GM20431 (cell line): ENCODE measurements around the gene C3orf62.
"Not testable (repeated sequence)": the region's sequence is repeated elsewhere in the genome, so short reads cannot be mapped to it uniquely, and the experiment has no call there.

Source experiments
- in situ Hi-C: fragments of 300-500 bp; cut with MseI, MboI; formaldehyde crosslinking; loops from one replicate; pipeline ENCODE4 v1.15.0; 2020; ENCODE audit warnings: low sequenced_read_pairs; ENCODE audit not compliant: unreplicated experiment

C3orf62 gene

GRCh38 chr3:49270156-49270500 lies 6.9 kb downstream of the C3orf62 start:
- in situ Hi-C loops, result no loop called here

GRCh38 chr3:49269443-49270155 lies 7.4 kb downstream of the C3orf62 start:
- in situ Hi-C loops, result no loop called here

GRCh38 chr3:49266410-49267095 lies 10.5 kb downstream of the C3orf62 start:
- in situ Hi-C loops, result no loop called here

- in situ Hi-C loops, result no loop called here
These were observed 11.2 kb downstream of the C3orf62 start for GRCh38 chr3:49265661-49266386.

GRCh38 chr3:49263159-49263889 lies 13.7 kb downstream of the C3orf62 start:
- in situ Hi-C loops, result no loop called here

- in situ Hi-C loops, result no loop called here
These were observed 16.2 kb downstream of the C3orf62 start for GRCh38 chr3:49260806-49261324.

GRCh38 chr3:49257187-49257586 lies 19.8 kb downstream of the C3orf62 start:
- in situ Hi-C loops, result no loop called here

- in situ Hi-C loops, result no loop called here
These were observed 21.1 kb downstream of the C3orf62 start for GRCh38 chr3:49255718-49256511.

GRCh38 chr3:49255112-49255511 lies 21.9 kb downstream of the C3orf62 start:
- in situ Hi-C loops, result no loop called here

- in situ Hi-C loops, result no loop called here
These were observed 23.5 kb downstream of the C3orf62 start for GRCh38 chr3:49253512-49253911.

- in situ Hi-C loops, result no loop called here
These were observed 28.2 kb downstream of the C3orf62 start for GRCh38 chr3:49248840-49249227.

- in situ Hi-C loops, result no loop called here
These were observed 32.3 kb downstream of the C3orf62 start for GRCh38 chr3:49244581-49245205.

GRCh38 chr3:49240091-49240490 lies 36.9 kb downstream of the C3orf62 start:
- in situ Hi-C loops, result not testable (repeated sequence)

GRCh38 chr3:49238274-49239127 lies 38.5 kb downstream of the C3orf62 start:
- in situ Hi-C loops, result no loop called here

- in situ Hi-C loops, result no loop called here
These were observed 39.7 kb downstream of the C3orf62 start for GRCh38 chr3:49237344-49237743.

GRCh38 chr3:49236226-49236625 lies 40.8 kb downstream of the C3orf62 start:
- in situ Hi-C loops, result no loop called here

- in situ Hi-C loops, result not testable (repeated sequence)
These were observed 48.2 kb downstream of the C3orf62 start for GRCh38 chr3:49228817-49229216.

- in situ Hi-C loops, result no loop called here
These were observed 55.0 kb downstream of the C3orf62 start for GRCh38 chr3:49222002-49222401.
